SU-DHL-6 (cell line): ENCODE data around the gene FAM187B.

Experiments used
- H2AFZ ChIP-seq: fragments of 200-600 bp; sonication (generic); 2 replicates; pipeline ENCODE4 v1.6.1; 2014; ENCODE audit warnings: low read depth, mild to moderate bottlenecking, moderate library complexity, mixed read lengths, antibody characterized with exemption, low read length; ENCODE audit not compliant: severe bottlenecking
- H3F3A ChIP-seq: fragments of 200-600 bp; shearing (Covaris generic); 2 replicates; pipeline ENCODE4 v1.6.0; 2016; ENCODE audit warnings: antibody characterized with exemption, mild to moderate bottlenecking; ENCODE audit not compliant: insufficient read depth
- H3K27ac ChIP-seq: fragments of 200-600 bp; sonication (generic); 2 replicates; pipeline ENCODE4 v1.5.1; 2016; ENCODE audit warnings: low read depth, mild to moderate bottlenecking, low read length, moderate library complexity, mixed read lengths
- H3K27me3 ChIP-seq: fragments of 200-600 bp; sonication (generic), shearing (Covaris generic); 2 replicates; pipeline ENCODE4 v1.6.0; 2014; ENCODE audit warnings: mild to moderate bottlenecking, low read length
- H3K36me3 ChIP-seq: fragments of 200-600 bp; sonication (generic); 2 replicates; pipeline ENCODE4 v1.6.1; 2014; ENCODE audit warnings: mild to moderate bottlenecking, low read length, mixed read lengths
- H3K4me2 ChIP-seq: fragments of 300-600, 200-600 bp; shearing (Covaris generic), sonication (generic); 2 replicates; pipeline ENCODE4 v1.6.0; 2014; ENCODE audit warnings: low read length, low read depth, mild to moderate bottlenecking; ENCODE audit not compliant: poor library complexity, severe bottlenecking
- H3K4me3 ChIP-seq: fragments of 200-600 bp; sonication (generic); 2 replicates; pipeline ENCODE4 v1.5.1; 2014; ENCODE audit warnings: antibody characterized with exemption, low read length, mild to moderate bottlenecking, mixed read lengths; ENCODE audit not compliant: insufficient read depth, poor library complexity, severe bottlenecking
- H3K79me2 ChIP-seq: fragments of 200-600 bp; sonication (generic); 2 replicates; pipeline ENCODE4 v1.6.1; 2014; ENCODE audit warnings: mild to moderate bottlenecking, low read length, moderate library complexity; ENCODE audit not compliant: insufficient read depth
- H3K9ac ChIP-seq: fragments of 200-600 bp; sonication (generic); 2 replicates; pipeline ENCODE4 v1.7.0; 2014; ENCODE audit warnings: mild to moderate bottlenecking, low read length
- H3K9me2 ChIP-seq: fragments of 200-600 bp; sonication (generic); replicated peaks from 2 replicates; pipeline ENCODE4 v1.6.1; 2014; ENCODE audit warnings: low read length; ENCODE audit not compliant: insufficient read depth
- H3K9me3 ChIP-seq: fragments of 200-600 bp; sonication (generic); 2 replicates; pipeline ENCODE4 v1.6.1; 2014; ENCODE audit warnings: low read length, mixed read lengths; ENCODE audit not compliant: insufficient read depth
- H4K20me1 ChIP-seq: fragments of 200-600 bp; sonication (generic); 2 replicates; pipeline ENCODE4 v1.6.1; 2014; ENCODE audit warnings: low read depth, mild to moderate bottlenecking, antibody characterized with exemption, low read length, moderate library complexity, mixed read lengths
- EZH2phosphoT487 ChIP-seq: fragments of 200-600 bp; sonication (generic), shearing (Covaris generic); conservative IDR thresholded peaks from 2 replicates; pipeline ENCODE4 v1.6.1; 2018; ENCODE audit warnings: mild to moderate bottlenecking, antibody characterized with exemption, low read length, moderate library complexity, mixed read lengths
- TF ChIP-seq, protein P1 (sequence below): fragments of 200-600 bp; sonication (generic); IDR thresholded peaks from one replicate; pipeline ENCODE4 v1.5.1; 2017; ENCODE audit warnings: antibody characterized with exemption, mild to moderate bottlenecking, low read length, moderate library complexity; ENCODE audit not compliant: insufficient read depth, poor library complexity, severe bottlenecking

FAM187B gene

GRCh38 chr19:35206379-35206778, 22.2 kb downstream of the FAM187B start:
- Histone ChIP-seq H3K36me3 (no peaks in the 10 kb centered on the region), H3K27ac (peak overlapping the region; percentile 91), H3K4me2 (peak overlapping the region; percentile 76), H3F3A (peaks cover 43% of the 10 kb centered on the region), H4K20me1 (no peaks in the 10 kb centered on the region), H2AFZ (no peak overlapping the region), H3K79me2 (no peaks in the 10 kb centered on the region), H3K4me3 (peak overlapping the region; percentile 32), H3K9me3 (no peaks in the 10 kb centered on the region), H3K9ac (peak overlapping the region; percentile 47), H3K27me3 (no peaks in the 10 kb centered on the region), H3K9me2 (no peaks in the 10 kb centered on the region)
- TF ChIP-seq, protein P1, sequence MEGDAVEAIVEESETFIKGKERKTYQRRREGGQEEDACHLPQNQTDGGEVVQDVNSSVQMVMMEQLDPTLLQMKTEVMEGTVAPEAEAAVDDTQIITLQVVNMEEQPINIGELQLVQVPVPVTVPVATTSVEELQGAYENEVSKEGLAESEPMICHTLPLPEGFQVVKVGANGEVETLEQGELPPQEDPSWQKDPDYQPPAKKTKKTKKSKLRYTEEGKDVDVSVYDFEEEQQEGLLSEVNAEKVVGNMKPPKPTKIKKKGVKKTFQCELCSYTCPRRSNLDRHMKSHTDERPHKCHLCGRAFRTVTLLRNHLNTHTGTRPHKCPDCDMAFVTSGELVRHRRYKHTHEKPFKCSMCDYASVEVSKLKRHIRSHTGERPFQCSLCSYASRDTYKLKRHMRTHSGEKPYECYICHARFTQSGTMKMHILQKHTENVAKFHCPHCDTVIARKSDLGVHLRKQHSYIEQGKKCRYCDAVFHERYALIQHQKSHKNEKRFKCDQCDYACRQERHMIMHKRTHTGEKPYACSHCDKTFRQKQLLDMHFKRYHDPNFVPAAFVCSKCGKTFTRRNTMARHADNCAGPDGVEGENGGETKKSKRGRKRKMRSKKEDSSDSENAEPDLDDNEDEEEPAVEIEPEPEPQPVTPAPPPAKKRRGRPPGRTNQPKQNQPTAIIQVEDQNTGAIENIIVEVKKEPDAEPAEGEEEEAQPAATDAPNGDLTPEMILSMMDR, result no peak
- no peak for TF ChIP-seq EZH2phosphoT487

DNA sequence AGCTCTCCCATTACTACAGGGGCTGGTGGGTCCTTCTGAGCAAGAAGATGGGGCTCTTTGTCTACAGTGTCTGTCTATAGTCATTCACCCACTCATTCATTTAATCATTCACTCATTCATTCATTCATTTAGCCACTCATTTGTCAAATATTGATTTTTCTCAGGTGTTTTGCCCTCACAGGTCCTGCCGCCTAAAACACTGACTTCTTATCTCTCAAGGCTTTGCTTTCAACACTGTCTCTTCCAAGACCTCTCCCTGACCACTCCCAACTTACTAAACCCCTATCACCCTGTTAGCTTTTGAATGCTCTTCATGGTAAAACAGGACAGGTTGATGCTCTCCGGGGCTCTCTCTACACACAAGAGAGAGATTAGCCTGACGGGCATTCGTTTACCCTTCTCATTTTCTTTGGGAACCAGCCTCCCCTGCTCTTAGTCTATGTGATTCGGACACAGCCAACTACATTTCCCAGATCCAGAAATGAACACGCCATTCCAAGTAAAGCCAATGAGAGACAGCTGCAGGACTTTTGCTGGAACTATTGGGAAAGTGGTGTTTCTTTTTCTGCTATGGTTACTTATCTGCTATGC, 22.7 kb downstream of the FAM187B start:
- Histone ChIP-seq H2AFZ (no peak overlapping the region), H3K4me2 (peak overlapping the region; percentile 76), H3K9me3 (no peaks in the 10 kb centered on the region), H3K9me2 (no peaks in the 10 kb centered on the region), H3K79me2 (no peaks in the 10 kb centered on the region), H4K20me1 (no peaks in the 10 kb centered on the region), H3F3A (peaks cover 39% of the 10 kb centered on the region), H3K27ac (peak overlapping the region; percentile 91), H3K4me3 (peak overlapping the region; percentile 1), H3K36me3 (no peaks in the 10 kb centered on the region), H3K27me3 (no peaks in the 10 kb centered on the region), H3K9ac (peak overlapping the region; percentile 47)
- TF ChIP-seq, protein P1, result no peak
- no peak for TF ChIP-seq EZH2phosphoT487

- H3K9ac ChIP-seq, result peak overlapping the region; percentile 47
Measured at GRCh38 chr19:35204799-35205732, 23.5 kb downstream of the FAM187B start.

More at GRCh38 chr19:35204799-35205732, 23.5 kb downstream of the FAM187B start:
- no peaks in the 10 kb centered on the region for H3K9me3 ChIP-seq
- H2AFZ ChIP-seq, result no peak overlapping the region
- H3K27me3 ChIP-seq, result no peaks in the 10 kb centered on the region
- peak overlapping the region; percentile 76 for H3K4me2 ChIP-seq
- H3K79me2 ChIP-seq, result no peaks in the 10 kb centered on the region
- TF ChIP-seq, protein P1, result no peak
- no peak for TF ChIP-seq EZH2phosphoT487
- peaks cover 31% of the 10 kb centered on the region for H3F3A ChIP-seq
- H3K4me3 ChIP-seq, result no peak overlapping the region
- no peaks in the 10 kb centered on the region for H3K36me3 ChIP-seq
- no peaks in the 10 kb centered on the region for H4K20me1 ChIP-seq
- peak overlapping the region; percentile 91 for H3K27ac ChIP-seq
- no peaks in the 10 kb centered on the region for H3K9me2 ChIP-seq
